Activated CD4-positive, alpha-beta T cell treated with anti-CD3 and anti-CD28 coated beads, Interleukin-10, Interleukin-2, amounts not matched to agents 100 ng/mL and 50 ng/mL, durations not matched to agents 16 hours and 8 hours (primary cell): ENCODE measurements around the gene LTBP2.

Experiments used
- DNase-seq: peaks from one replicate; pipeline ENCODE4 v3.0.0-alpha.2; 2020

LTBP2 gene

GRCh38 chr14:74587363-74587707 lies 24.7 kb downstream of the LTBP2 start:
- no peak for DNase-seq

GRCh38 chr14:74586681-74587362 lies 25.2 kb downstream of the LTBP2 start:
- no peak for DNase-seq

GRCh38 chr14:74585406-74586335 lies 26.4 kb downstream of the LTBP2 start:
- DNase-seq = no peak

GRCh38 chr14:74584951-74585350 lies 27.1 kb downstream of the LTBP2 start:
- DNase-seq = no peak

- peak; percentile 26 for DNase-seq
These were observed 28.2 kb downstream of the LTBP2 start for GRCh38 chr14:74583689-74584434.

GRCh38 chr14:74582910-74583581 lies 29.0 kb downstream of the LTBP2 start:
- no peak for DNase-seq

GRCh38 chr14:74580275-74580672 lies 31.8 kb downstream of the LTBP2 start:
- no peak for DNase-seq

- DNase-seq = peak; percentile 57
These were observed 32.4 kb downstream of the LTBP2 start for GRCh38 chr14:74579447-74580274.

- no peak for DNase-seq
These were observed 33.6 kb downstream of the LTBP2 start for GRCh38 chr14:74578479-74578878.

- no peak for DNase-seq
These were observed 34.1 kb downstream of the LTBP2 start for GRCh38 chr14:74577948-74578275.

- no peak for DNase-seq
These were observed 34.6 kb downstream of the LTBP2 start for GRCh38 chr14:74577247-74577947.

- DNase-seq = no peak
These were observed 36.1 kb downstream of the LTBP2 start for GRCh38 chr14:74575936-74576335.

- DNase-seq = no peak
These were observed 36.5 kb downstream of the LTBP2 start for GRCh38 chr14:74575507-74575906.

- DNase-seq = no peak
These were observed 37.3 kb downstream of the LTBP2 start for GRCh38 chr14:74574706-74575105.

- peak; percentile 74 for DNase-seq
These were observed 38.0 kb downstream of the LTBP2 start for GRCh38 chr14:74574090-74574433.

GRCh38 chr14:74573421-74574089 lies 38.5 kb downstream of the LTBP2 start:
- DNase-seq = no peak

GRCh38 chr14:74572726-74573301 lies 39.2 kb downstream of the LTBP2 start:
- no peak for DNase-seq

GRCh38 chr14:74571901-74572725 lies 39.9 kb downstream of the LTBP2 start:
- DNase-seq = peak; percentile 63

- DNase-seq = no peak
These were observed 40.6 kb downstream of the LTBP2 start for GRCh38 chr14:74571441-74571841.

GRCh38 chr14:74570696-74571095 lies 41.3 kb downstream of the LTBP2 start:
- DNase-seq = no peak
